OCI-LY3 (cell line): ENCODE results near the gene SCN1A.

Experiments used
- H2AFZ ChIP-seq: fragments of 200-600, 300-600 bp; shearing (Covaris generic); 2 replicates; pipeline ENCODE4 v1.6.0; 2014; ENCODE audit warnings: antibody characterized with exemption, low read depth, low read length
- H3K27ac ChIP-seq: fragments of 200-600, 300-600 bp; sonication (generic); 2 replicates; pipeline ENCODE4 v1.5.1; 2014; ENCODE audit warnings: mild to moderate bottlenecking, low read length, moderate library complexity, mixed read lengths
- H3K27me3 ChIP-seq: fragments of 200-600, 300-600 bp; sonication (generic); 2 replicates; pipeline ENCODE4 v1.6.1; 2014; ENCODE audit warnings: low read depth, low read length, mixed read lengths
- H3K36me3 ChIP-seq: fragments of 200-600, 300-600 bp; sonication (generic); replicated peaks from 2 replicates; pipeline ENCODE3; 2014; ENCODE audit warnings: low read depth, low read length, mixed read lengths
- H3K4me1 ChIP-seq: fragments of 300-600, 200-600 bp; sonication (generic); 2 replicates; pipeline ENCODE4 v1.6.1; 2014; ENCODE audit warnings: low read length, mixed read lengths
- H3K4me2 ChIP-seq: fragments of 200-600, 300-600 bp; sonication (generic); 2 replicates; pipeline ENCODE4 v1.6.1; 2014; ENCODE audit warnings: low read length, mixed read lengths
- H3K4me3 ChIP-seq: fragments of 300-600, 200-600 bp; sonication (generic); 2 replicates; pipeline ENCODE4 v1.5.1; 2014; ENCODE audit warnings: antibody characterized with exemption, mild to moderate bottlenecking, low read length, moderate library complexity
- H3K79me2 ChIP-seq: fragments of 300-600, 200-600 bp; shearing (Covaris generic); 2 replicates; pipeline ENCODE4 v1.6.1; 2014; ENCODE audit warnings: mild to moderate bottlenecking, low read length, mixed read lengths
- H3K9ac ChIP-seq: fragments of 300-600, 200-600 bp; shearing (Covaris generic); 2 replicates; pipeline ENCODE4 v1.6.0; 2014; ENCODE audit warnings: mild to moderate bottlenecking, low read length, moderate library complexity
- H3K9me3 ChIP-seq: fragments of 200-600, 300-600 bp; shearing (Covaris generic); 2 replicates; pipeline ENCODE4 v1.6.1; 2014; ENCODE audit warnings: low read length, mixed read lengths; ENCODE audit not compliant: insufficient read depth
- H4K20me1 ChIP-seq: fragments of 200-600, 300-600 bp; sonication (generic); 2 replicates; pipeline ENCODE4 v1.6.1; 2016; ENCODE audit warnings: low read length, mixed read lengths; ENCODE audit not compliant: insufficient read depth
- CTCF ChIP-seq: fragments of 200-600, 300-600 bp; sonication (generic); IDR thresholded peaks from 2 replicates; pipeline ENCODE4 v1.5.1; 2014; ENCODE audit warnings: antibody characterized with exemption, low read length, low read depth
- EZH2phosphoT487 ChIP-seq: fragments of 200-600 bp; shearing (Covaris generic); IDR thresholded peaks from 2 replicates; pipeline ENCODE4 v1.6.1; 2018; ENCODE audit warnings: antibody characterized with exemption, mixed run types, low read depth

SCN1A gene

GRCh38 chr2:166081131-166081632 lies 46.6 kb downstream of the SCN1A start:
- Histone ChIP-seq H3K27ac (no peak overlapping the region), H3K4me3 (no peak overlapping the region), H3K9ac (no peak overlapping the region), H3K79me2 (no peaks in the 10 kb centered on the region), H4K20me1 (no peaks in the 10 kb centered on the region), H3K4me2 (no peak overlapping the region), H2AFZ (peak overlapping the region; percentile 79; the same call in 1 of the 2 replicates), H3K27me3 (no peaks in the 10 kb centered on the region), H3K36me3 (no peaks in the 10 kb centered on the region), H3K4me1 (no peaks in the 10 kb centered on the region), H3K9me3 (no peaks in the 10 kb centered on the region)
- TF ChIP-seq EZH2phosphoT487 = no peak

DNA sequence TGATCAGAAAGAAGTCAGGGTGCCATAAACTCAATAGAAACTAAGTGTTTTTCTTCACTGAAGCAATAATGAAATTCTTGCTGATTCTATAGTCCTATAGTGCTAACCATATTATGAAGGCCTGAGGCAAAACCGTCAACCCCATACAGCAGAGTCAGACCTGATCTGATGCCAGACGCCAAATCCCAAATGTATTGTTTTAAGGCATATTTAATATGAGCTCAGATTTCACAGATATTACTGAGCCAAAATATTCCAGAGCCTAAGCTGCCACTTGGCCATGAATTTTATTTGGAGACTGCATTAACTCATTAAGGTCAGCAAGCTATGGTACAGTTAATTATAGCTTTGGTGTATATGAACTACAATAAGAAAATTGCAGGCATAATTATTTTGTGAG lies 53.4 kb downstream of the SCN1A start:
- no peak for TF ChIP-seq EZH2phosphoT487
- TF ChIP-seq CTCF = no peak
- no peak overlapping the region for H3K4me3 ChIP-seq

DNA sequence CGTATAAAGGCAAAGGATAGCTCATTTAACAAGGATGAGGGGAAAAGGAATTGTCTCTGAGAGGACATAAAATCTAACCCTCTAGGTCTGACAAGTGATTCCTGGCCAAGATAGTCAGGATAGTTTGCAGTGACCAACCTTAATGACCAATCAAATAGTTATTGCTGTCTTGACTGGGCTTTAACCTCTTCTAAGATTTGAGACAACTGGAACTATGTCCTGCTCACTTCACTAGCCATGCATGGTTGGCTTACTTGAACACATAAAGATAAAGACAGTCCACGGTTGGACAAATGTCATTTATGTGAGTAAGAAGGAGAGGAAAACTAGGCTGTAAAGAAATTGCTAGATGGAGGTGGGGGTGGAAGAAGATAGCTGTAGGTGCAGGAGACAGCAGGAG lies 53.8 kb downstream of the SCN1A start:
- H3K27ac ChIP-seq = no peak overlapping the region
- H3K9ac ChIP-seq = no peak overlapping the region
- H3K36me3 ChIP-seq = no peaks in the 10 kb centered on the region
- H4K20me1 ChIP-seq = no peaks in the 10 kb centered on the region
- H3K79me2 ChIP-seq = no peaks in the 10 kb centered on the region
- TF ChIP-seq CTCF (no peak), EZH2phosphoT487 (no peak)
- no peak overlapping the region for H3K4me3 ChIP-seq
- no peaks in the 10 kb centered on the region for H3K9me3 ChIP-seq
- no peaks in the 10 kb centered on the region for H3K4me1 ChIP-seq
- H2AFZ ChIP-seq = no peak overlapping the region
- no peak overlapping the region for H3K4me2 ChIP-seq
- H3K27me3 ChIP-seq = no peaks in the 10 kb centered on the region

More for the DNA sequence above, 53.4 kb downstream of the SCN1A start:
- no peak overlapping the region for H3K4me2 ChIP-seq
- no peaks in the 10 kb centered on the region for H3K27me3 ChIP-seq
- H3K9me3 ChIP-seq = no peaks in the 10 kb centered on the region
- no peaks in the 10 kb centered on the region for H4K20me1 ChIP-seq
- H3K9ac ChIP-seq = no peak overlapping the region
- H3K36me3 ChIP-seq = no peaks in the 10 kb centered on the region
- no peak overlapping the region for H3K27ac ChIP-seq
- no peaks in the 10 kb centered on the region for H3K4me1 ChIP-seq
- no peaks in the 10 kb centered on the region for H3K79me2 ChIP-seq
- no peak overlapping the region for H2AFZ ChIP-seq

DNA sequence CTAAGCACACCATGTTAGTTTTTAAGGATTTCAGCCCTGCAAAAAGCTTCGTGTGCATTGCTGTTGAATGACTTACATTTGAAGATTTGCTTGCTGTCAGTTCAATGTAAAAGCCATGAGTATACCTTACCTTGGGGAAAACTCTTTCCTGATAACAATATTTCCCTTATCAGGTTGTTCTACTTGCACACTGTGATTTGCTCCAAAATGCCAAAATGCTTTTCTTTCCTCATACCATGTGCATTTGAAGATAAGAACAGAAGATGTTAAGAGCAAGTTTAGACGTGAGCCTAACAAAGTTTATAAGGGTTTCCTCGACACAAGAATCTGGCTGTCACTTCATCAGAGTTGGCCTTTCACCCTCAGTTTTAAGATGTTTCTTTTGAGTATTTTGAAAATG lies 57.6 kb downstream of the SCN1A start:
- no peaks in the 10 kb centered on the region for H4K20me1 ChIP-seq
- H3K4me3 ChIP-seq = no peak overlapping the region
- H3K9ac ChIP-seq = no peak overlapping the region
- no peaks in the 10 kb centered on the region for H3K79me2 ChIP-seq
- H3K27me3 ChIP-seq = no peaks in the 10 kb centered on the region
- no peak overlapping the region for H2AFZ ChIP-seq
- no peaks in the 10 kb centered on the region for H3K9me3 ChIP-seq
- no peak overlapping the region for H3K4me2 ChIP-seq
- H3K4me1 ChIP-seq = no peaks in the 10 kb centered on the region
- H3K27ac ChIP-seq = no peak overlapping the region
- TF ChIP-seq CTCF = no peak
- TF ChIP-seq EZH2phosphoT487 = no peak
- H3K36me3 ChIP-seq = no peaks in the 10 kb centered on the region
